NCI-H2107 treated with DMSO at 0.1 percent for 48 hours (cell line): ENCODE measurements around the gene PLK3.
"Not testable (repeated sequence)": the region's sequence is repeated elsewhere in the genome, so short reads cannot be mapped to it uniquely, and the experiment has no call there.

ENCODE experiments used
- DNase-seq: peaks from one replicate; lab custom pipeline; 2025; ENCODE audit not compliant: unreplicated experiment; lab: John Stamatoyannopoulos, UW

Gene PLK3

DNA sequence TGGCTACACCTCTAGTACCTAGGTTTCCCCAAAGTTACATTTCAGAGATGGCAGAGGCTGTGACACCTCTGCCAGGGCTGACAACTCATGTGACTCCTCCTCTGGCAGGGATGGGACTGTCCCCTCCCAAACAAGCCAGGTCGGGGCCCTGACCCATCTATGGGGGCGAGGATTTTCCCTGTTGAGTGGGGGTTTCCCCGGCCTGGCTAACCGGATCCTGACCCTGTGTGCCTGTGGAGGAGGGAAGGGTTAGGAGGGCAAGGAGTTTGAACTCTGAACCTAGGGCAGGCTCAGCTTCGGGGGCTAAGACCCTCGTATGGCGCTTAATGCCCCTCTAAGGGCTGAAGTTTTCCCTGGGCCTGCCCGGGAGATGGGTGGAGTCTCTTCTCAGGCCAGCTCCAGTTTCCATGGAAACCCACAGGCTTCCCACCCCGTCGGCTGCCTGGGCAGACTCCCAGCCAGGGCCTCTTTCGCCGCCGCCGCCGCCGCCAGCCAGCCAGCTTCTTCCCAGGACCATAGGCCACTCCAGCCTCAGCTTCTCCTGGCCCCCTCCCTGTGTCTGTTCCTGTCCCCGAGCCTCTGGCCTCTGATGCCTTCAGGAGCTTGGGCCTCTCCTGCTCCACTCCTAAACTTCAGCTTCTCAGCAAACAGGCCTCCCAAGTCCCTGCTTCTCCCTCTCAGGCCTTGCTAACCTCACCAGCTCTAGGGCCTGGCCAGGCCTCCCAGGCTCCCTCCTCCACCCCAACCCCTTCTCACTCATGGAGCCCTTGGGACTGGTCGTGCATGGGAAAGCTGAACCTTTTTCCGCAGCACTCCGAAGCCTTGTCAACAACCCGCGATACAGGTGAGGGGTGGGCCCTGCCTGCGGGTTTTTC is 8.1 kb downstream of the PLK3 start, which contains the start of gene BTBD19:
Gene BTBD19 (plus strand): TSS at position 461 of the 875 bp plus-strand sequence. CDS start 298 bp downstream, at position 759.
- DNase-seq: no peak

DNA sequence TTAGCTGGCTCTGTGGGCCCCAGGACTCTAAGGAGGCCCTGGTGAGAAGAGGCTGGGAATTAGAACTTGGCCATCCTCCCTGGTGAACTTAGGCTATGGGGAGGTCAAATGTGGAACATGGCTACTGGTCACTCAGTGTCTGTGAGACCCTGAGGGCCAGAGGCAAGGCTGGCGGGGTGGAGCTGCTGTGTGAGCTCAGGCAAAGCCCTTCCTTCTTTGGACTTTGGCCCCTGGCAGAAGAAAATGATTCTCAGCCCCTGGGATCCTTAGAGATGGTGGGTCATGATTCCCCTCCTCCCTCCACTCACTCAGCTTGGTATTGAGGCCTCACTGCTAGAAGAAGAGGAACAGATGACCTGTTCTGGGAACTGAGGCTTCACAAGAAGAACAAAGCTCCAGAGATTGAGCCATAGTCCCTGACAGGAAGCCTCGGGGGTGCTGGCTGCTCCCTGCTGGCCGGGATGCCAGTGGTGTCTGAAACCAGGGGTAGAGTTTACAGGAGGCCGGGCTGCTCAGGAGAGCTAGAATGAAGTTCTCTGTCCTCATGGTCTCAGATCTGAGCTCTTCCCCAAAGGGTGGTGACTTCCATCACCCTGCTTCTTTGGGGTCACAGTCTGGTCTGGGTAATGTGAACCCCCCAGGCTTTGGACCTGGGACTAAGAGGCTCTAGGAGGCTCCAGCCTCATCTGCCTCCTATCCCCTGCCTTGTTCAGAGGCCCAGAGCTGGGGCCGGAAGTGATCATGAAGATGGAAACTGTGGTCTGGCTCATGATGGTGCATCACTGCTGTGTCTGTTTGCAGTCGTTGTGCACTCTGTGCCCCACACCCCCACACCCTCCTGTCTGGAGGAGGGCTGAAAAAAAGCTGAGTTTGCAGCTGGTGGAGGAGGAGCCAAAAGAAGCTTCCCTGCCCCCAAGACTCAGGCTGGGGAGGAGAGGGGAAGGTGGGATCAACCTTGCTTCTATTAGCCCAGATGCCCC is 9.1 kb downstream of the PLK3 start:
- DNase-seq: no peak

DNA sequence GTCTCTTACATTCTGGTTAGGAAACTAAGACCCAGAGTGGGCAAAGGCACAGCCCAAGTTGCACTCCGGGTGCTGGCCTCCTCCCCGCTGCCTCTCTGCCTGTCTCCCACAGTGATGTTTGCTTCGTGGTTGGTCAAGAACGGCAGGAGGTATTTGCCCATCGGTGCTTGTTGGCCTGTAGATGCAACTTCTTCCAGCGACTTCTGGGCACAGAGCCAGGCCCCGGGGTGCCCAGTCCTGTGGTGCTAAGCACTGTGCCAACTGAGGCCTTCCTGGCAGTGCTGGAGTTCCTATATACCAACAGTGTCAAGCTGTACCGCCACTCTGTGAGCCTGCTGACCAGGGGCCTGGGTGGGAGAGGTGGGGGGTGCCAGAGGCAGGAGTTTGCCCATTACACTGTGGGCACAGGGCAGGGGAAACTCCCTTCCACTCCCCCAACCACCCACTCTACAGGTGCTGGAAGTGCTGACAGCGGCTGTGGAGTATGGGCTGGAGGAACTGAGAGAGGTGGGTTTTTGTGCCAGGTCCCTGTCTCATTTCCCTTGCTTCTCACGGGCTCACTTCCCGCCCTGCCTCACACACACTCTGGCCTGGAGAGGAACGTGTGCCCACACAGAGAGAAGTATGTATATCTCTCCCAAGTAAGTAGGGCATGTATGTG is 10.1 kb downstream of the PLK3 start:
- no peak for DNase-seq

DNA sequence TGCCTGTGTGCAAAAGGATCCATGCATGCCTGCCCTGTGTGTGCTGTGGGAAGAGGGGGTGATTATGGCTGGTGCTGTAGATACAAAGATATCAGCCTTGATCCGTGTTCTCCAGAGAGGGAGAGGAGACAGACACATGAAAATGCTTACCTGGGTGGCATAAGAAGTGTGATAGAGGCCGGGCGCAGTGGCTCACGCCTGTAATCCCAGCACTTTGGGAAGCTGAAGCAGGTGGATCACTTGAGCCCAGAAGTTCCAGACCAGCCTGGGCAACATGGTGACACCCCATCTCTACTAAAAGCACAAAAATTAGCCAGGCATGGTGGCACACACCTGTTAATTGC is 10.6 kb downstream of the PLK3 start:
- not testable (repeated sequence) for DNase-seq

DNA sequence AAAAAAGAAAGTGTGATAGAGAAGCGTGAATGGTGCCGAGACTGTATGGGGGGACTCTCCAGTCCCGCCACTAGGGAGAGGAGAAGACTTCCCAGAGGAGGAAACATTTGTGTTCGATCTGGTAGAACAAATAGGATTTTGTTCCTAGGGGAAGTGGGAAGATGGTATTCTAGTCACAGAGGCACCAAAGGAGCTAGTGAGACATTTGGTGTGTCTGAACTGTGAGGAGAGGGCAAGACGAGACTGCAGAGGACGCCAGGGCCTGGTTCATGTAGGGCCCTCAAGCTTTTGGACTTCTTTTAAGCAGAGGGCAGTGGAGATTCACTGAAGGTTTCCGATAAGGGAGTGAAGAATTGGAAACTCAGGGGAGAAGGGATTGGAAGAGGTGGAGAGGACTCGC is 11.1 kb downstream of the PLK3 start:
- no peak for DNase-seq

DNA sequence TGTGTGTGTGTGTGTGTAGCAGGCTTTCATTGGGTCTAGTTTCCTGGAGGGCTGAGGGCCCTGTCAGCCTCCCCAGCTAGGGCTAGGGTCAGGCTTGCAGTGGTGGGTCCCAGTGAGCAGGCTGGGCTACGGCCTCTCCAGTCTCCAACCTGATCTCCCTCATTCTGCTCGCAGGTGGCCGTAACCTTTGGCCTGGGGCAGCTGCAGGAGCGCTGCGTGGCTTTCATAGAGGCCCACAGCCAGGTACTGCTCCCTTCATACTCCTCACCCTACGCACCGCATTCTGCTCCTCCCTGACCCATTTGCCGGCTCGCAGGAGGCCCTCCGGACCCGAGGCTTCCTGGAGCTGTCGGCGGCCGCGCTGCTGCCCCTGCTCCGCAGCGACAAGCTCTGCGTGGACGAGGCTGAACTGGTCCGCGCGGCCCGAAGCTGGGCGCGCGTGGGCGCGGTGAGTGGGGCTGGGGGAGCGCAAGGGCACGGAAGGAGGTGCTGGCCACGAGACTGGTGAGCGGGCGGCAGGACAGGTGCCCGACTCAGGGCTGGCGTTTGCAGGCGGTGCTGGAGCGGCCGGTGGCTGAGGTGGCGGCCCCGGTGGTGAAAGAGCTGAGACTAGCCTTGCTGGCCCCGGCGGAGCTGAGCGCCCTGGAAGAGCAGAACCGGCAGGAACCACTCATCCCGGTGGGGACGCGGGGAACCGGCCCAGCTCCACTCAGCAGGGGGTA is 12.8 kb downstream of the PLK3 start:
- no peak for DNase-seq

DNA sequence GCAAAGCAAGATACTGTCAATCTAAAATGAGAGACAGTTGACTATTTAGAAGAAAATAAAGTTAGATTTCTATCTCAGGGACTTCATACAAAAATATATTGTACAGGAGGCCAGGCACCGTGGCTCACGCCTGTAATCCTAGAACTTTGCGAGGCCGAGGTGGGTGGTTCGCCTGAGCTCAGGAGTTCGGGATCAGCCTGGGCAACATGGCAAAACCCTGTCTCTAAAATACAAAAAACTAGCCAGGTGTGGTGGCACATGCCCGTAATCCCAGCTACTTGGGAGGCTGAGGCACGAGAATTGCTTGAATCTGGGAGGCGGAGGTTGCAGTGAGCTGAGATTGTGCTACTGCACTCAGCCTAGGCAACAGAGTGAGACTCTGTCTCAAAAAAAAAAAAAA is 15.7 kb downstream of the PLK3 start:
- not testable (repeated sequence) for DNase-seq

DNA sequence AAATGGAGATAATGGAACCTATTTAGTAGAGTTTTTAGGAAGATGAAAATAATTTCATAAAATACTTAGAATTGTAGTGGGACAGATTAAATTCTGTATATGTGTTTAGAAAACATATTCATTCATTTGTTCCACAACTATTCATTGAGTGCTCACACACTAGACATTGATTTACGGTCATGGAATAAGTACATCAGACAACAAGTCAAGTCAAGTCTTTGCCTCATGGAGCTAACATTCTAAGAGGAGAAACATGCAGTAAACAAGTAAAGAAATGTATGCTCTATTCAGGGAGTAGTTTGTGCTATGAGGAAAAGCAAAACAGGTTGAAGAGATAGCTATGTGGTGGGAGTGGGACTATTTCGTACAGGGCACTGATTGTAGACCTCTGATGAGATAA is 17.1 kb downstream of the PLK3 start:
- no peak for DNase-seq

DNA sequence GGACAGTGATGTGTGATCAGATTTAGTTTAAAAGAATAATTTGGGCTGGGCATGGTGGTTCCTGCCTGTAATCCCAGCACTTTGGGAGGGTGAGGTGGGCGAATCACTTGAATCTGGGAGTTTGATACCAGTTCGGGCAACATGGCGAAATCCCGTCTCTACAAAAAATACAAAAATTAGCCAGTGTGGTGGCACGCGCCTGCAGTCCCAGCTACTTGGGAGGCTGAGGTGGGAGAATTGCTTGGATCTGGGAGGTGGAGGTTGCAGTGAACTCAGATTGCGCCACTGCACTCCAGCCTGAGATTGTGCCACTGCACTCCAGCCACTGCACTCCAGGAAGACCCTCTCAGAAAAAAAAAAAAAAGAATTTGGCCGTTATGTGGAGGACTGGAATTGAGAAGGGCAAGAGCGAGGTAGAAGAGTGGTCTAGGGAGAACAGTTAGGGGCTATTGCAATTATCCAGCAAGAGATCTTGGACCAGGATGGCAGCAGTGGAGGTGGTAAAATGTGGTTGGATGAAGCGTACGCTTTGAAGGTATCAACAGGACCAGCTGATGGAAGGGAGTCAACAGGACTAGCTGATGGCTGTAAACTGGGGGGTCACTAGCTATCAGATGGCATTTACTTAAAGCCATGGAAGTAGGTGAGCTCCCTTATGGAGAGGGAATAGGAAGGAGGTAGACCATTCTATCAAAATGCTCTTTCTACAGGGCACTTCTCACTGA is 17.8 kb downstream of the PLK3 start:
- DNase-seq: no peak

DNA sequence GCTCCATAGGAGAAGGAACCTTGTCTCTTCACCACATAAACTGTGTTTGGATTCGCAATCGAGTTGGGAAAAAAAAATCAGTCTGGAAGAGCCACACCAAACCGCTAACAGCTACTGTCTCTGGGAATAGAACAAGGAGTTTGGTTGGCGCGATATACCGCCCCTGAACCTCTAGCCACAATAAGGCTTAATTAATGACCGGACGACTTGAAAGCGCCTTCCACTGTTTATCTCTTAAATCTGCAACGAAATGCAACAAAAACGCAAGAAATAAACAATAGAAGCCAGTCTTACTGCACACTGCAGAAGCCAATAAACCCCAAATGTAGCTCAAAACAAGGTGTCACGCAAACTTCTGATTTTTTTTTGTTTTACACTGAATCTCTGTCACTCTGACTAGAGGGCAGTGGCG is 19.0 kb downstream of the PLK3 start:
- no peak for DNase-seq

DNA sequence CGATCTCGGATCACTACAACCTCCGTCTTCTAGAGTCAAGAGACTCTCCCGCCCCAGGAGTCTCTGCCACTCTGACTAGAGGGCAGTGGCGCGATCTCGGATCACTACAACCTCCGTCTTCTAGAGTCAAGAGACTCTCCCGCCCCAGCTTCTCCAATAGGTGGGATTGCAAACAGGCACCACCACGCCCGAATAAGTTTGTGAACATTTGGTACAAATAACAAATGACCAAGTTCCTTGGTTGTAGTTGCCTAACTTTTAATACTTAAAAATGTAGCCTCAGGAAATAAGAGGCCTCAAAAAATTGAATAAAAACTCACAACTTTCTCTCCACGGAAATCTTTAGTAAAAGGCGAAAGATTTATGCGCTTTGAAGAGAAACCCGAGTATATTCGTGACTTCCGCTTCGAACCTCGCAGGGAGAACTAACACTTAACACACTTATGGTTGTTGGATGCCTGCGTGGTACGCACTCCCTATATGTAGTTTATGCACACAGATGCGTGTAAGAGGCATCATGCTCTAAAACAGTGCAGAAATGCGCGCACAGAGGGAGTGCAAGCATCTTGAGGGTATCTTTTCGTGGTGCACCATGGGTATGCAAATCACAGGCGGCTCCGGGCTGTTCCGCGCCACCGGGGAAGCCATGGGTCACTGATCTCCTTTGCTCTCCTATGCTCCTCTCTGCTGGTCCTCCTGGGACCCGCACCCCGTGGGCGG is 19.6 kb downstream of the PLK3 start:
- no peak for DNase-seq

DNA sequence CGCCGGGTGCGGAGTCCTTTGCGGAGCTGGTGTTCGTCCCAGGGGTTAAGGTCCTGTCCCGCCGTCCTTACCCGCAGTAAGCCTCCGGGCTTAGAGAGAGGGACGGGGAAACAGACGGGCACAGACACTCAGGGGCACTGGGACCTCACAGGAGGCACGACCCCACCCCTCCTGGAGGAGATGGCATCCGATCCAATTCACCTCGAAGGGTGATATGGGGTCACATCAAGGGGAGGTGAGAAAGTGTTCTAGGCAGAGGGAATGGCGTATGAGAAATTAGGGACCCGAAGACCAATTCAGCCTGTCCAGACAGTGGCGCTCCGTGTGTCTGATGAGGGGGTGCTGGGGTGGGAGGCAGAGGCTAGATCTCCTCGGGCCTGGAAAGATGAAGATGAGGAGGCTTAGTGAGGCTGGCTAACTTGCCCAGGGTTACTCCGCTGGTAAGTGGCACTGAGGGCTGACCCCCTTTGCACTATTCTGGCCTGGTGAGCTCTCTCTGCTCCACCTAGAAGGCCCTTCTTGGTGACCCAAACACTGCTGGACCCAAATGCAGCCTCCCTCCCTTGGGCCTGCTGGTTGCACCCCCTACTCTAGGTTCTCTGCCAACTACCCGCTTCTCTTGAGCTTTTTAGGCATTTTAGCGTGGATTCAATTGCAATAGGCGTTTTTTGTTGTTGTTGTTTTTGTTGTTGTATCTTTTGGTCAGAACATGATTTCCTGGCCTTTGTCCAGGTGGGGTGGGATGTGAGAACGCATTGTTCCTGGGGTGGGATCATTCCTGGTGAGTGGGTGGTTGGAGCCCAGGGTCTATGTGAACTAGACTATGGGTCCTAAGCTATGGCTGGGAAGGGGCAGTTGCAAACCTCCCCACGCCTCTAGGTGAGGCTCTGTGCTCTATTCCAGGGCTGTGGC is 20.4 kb downstream of the PLK3 start:
- no peak for DNase-seq

DNA sequence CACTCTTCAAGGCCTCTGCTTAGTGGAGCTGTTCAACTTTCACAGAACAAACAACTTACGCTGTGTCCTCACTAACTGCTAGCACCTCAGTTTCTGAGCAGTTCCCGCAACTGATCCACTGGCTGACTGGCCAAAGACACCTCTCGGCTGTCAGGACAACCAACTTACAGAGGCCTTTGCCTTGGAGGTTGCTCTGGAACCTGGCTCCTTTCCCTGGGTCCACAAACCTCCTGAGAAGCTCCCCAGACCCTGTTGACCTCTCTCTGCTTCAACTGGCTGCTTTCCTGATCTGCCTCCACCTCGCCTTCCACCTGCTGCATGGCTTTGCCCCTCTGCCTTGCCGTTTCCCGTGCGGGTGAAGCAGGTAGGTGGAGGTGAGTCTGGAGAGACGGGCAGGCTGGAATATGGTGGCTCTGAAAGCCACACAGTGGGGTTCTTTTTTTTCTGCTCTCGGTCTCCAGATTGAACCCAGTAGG is 21.1 kb downstream of the PLK3 start:
- DNase-seq: no peak

DNA sequence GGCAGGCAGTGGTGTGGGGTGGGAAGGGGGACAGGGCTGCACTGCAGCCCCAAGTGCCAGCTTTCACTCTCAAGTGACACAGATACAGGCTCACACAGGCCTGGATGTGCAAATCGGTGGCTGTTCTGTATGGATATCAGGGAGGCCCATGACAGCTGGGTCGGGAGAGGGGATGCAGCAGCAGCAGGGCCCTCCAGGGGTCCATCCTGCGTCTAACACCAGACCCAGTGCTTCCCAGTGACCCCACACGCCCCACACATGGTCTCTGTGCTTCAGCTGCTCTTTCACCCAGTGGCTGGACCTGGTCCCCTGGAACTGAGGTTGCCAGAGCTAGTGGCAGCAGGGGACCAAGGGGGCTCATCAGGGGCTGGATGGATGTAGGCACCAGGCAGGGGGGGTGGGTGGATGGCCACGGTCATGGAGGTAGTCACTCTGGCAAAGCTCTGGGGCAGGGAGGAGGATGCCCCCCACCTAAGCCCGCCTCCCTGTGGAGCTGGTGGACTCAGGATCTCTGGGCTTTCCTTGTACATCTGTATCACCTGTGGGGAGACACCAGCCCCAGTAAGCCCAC is 22.0 kb downstream of the PLK3 start:
- DNase-seq: no peak

DNA sequence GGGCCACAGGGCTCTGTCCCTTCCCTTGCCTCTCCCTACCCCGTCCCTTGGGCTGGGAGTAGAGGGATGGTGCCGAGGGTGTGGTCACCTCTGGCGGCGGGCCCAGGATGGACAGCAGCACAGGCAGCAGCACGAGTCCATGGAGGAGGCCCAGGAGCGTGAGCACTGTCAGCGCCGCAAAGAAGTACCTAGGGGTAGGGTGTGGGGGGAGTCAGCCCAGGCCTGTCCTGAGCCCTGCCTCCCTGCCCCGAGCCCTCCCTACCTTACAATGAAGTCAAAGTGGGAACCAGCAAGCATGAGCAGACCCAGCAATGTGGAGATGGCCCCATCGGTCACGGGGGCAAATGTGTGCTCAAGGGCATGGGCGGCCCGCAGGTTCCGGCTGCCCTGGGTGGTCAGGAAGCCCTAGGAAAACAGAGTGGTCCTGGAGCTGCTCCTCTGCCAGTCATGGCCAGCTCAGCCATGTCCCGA is 22.8 kb downstream of the PLK3 start:
- DNase-seq: no peak

DNA sequence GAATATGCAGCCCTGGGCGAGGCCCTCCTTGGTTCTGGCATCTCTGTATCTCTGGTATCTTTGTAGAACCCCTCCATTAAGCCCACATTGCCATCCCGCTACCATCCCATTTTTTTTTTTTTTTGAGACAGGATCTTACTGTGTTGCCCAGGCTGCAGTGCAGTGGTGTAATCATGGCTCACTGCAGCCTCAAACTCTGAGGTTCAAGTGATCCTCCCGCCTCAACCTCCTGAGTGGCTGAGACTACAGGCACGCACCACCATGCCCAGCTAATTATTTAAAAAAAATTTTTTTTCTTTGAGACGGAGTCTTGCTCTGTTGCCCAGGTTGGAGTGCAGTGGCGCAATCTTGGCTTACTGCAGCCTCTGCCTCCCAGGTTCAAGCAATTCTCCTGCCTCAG is 24.2 kb downstream of the PLK3 start:
- DNase-seq: not testable (repeated sequence)

DNA sequence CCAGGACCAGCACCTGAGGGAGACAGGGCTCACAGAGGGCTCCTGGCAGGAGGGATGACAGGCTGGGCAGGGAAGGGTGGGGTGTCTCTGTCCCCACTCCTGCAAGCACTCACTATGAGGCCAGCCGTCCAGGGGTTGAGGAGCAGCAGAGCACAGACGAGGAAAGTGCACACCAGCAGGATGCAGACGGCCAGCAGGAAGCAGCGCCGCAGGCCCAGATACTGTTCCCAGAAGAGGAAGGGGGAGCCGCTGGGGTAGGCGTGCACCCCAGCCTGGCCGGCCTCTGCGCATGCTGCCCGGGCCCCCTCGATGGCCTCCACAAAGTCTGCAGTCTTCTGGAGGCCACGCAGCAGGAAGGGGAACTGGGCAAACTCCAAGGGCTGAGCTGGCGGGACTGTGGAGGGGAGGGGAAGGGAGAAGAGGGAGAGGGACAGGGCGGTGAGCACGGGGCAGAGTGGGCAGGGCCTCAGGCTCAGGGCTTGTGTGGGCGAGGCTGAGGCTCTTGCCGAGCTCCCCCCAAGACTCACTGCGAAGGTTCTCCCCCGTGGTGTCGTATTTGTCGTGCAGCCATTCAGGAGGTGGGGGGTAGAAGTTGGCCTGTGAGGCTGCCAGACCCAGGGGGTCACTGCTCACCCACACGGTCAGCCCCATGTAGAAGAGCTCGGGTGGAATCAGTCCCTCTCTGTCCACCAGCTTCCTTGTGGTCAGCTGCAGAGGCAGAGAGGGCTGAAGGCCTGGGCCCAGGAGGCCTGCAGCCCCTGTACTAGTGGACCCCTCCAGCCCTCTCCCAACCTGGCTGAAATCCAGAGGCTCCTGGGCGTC is 26.4 kb downstream of the PLK3 start:
- no peak for DNase-seq
